NCI-H2107 (cell line): ENCODE results near the gene CYCS.

Source experiments
- DNase-seq: peaks from one replicate; lab custom pipeline; 2025; lab: John Stamatoyannopoulos, UW

The CYCS gene

GRCh38 chr7:25125137-25125946, at the start of gene CYCS:
TSS of gene CYCS (minus strand) at chr7:25125260. CDS start at chr7:25124119, 1,141 bp downstream.
- peak; percentile 99 for DNase-seq

DNA sequence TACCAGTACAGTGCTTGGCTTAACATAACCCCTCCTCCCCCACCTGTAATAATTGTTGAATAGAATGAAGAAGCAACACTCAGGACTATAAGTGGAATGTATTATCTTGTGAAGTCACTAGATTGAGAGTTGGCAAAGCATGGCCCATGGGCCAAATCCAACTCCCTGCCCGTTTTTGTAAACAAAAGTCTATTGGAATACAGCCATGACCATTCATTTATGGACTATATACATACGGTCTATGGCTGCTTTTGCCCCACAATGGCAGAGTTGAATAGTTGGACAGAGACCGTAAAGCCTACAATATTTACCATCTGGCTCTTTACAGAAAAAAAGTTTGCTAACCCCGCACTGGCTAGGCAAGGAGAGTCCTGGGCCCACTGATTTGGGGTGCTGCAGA, 48.1 kb upstream of the CYCS start:
- DNase-seq, result no peak

GRCh38 chr7:25171516-25171915, 46.5 kb upstream of the CYCS start:
- DNase-seq, result no peak

DNA sequence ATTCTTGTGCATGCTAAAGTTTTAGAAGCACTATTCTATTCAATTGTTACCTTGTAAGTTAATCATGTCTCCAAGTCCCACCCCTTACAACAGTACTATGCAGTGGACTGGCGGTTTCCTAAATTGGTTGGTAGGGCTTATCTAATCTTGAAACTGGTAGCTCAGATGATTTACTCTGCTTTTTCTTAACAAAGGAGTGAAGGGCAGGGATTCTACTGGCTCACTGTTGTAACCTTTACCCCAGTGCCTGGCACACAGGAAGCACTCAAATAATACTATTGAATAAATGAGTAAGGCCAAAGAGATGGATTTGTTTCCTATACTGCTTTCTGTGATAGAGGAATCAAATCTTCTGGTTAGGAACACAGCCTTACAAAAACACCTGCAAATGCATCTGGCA, 46.0 kb upstream of the CYCS start:
- no peak for DNase-seq

- no peak for DNase-seq
Observed at GRCh38 chr7:25169683-25170082, 44.6 kb upstream of the CYCS start.

DNA sequence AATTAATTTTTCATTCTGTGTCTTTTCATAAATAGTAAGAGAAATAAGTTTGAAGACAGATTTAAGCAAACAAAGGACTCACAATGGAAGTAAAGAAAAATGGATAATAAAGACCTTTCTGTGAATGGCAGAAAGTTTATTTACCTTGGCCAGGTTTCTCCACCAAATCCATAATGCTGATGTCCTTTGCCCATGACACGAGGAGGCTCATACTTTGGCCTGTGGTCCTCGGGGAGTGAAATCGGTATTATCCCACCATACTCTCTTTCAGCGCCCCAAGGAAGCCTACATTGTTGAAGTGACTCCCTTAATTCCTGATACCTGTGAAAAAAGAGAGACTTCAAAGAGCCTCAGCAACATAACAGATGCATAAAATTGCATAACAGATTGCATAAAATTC, 43.1 kb upstream of the CYCS start:
- no peak for DNase-seq

DNA sequence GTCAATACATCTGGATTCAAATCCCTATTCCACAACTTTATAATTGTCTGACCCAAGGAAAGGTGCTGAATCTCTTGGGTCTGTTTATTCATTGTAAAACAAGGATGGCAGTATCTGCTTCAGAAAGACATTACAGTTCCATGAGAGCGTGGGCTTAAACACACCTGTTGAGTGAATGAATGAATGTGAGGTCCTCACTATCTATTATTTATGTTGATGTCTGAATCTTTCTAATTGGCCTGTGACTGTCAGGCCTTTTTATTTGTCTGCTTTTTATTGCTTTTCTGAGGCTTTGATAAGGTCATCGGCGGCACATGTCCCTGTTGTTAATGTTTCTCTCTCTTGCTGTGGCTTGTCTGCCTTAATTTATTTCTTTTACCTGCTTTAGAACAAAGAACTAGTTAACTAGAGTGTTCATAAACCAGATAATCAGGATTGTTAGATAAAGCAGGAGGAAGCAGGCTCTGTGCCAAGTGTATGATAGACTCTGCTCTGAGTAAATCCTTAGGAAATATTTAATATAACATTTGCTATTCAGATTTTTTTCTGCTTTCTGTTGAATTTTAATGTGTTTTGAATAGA, 42.3 kb upstream of the CYCS start:
- DNase-seq, result no peak

GRCh38 chr7:25159983-25160596, 35.0 kb upstream of the CYCS start:
- peak; percentile 49 for DNase-seq

- no peak for DNase-seq
Observed at GRCh38 chr7:25158966-25159365, 33.9 kb upstream of the CYCS start.

GRCh38 chr7:25151773-25152172, 26.7 kb upstream of the CYCS start:
- no peak for DNase-seq

- no peak for DNase-seq
Observed at GRCh38 chr7:25149836-25150235, 24.8 kb upstream of the CYCS start.

GRCh38 chr7:25148772-25149575, 23.9 kb upstream of the CYCS start:
- DNase-seq, result no peak

GRCh38 chr7:25143763-25144162, 18.7 kb upstream of the CYCS start:
- no peak for DNase-seq

GRCh38 chr7:25139536-25139935, 14.5 kb upstream of the CYCS start:
- no peak for DNase-seq

GRCh38 chr7:25134358-25135010, 9.4 kb upstream of the CYCS start:
- no peak for DNase-seq

- DNase-seq, result no peak
Observed at GRCh38 chr7:25132430-25132829, 7.4 kb upstream of the CYCS start.

DNA sequence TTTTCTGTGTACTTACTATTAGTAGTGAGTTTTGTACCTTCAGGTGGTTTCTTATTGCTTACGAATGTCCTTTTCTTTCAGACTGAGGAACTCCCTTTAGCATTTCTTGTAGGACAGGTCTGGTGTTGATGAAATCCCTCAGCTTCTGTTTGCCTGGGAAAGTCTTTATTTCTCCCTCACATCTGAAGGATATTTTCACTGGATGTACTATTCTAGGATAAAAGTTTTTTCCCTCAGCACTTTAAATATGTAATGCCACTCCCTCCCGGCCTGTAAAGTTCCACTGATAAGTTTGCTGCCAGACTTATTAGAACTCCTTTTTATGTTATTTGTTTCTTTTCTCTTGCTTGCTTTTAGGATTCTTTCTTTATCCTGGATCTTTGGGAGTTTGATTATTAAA, 1.7 kb upstream of the CYCS start:
- DNase-seq, result no peak

DNA sequence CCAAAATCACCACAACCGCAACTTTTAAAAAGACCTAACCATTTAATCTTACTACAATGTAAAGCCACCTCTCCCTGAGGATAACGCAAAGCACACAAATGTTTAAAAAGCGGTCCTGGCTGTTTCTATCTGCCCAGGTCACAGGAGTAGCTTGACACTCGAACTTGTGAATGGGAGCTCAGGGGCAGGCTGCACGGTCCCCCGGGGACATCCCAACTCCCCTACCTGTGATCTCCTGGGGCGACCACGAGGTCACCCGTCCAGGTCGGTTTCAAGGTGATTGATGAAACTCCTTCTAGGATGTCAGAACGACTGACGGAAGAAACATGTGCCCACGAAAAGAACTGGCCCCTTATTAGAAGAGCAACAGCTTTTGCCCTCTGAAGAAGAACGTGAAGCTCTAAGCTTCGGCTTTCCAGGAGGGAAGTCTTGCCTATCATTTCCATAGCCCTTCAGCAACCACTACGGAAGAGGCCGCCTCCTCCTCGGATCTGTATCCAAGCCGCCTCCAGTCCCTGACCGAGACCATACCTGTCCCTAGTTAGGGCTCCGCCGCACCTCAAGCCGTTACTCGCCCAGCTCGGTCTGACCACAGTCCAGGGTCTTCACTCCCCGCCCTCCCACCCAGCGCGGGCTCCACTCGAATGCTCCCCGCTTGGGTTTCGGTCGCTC, 459 bp downstream of the CYCS start:
- DNase-seq, result no peak

DNA sequence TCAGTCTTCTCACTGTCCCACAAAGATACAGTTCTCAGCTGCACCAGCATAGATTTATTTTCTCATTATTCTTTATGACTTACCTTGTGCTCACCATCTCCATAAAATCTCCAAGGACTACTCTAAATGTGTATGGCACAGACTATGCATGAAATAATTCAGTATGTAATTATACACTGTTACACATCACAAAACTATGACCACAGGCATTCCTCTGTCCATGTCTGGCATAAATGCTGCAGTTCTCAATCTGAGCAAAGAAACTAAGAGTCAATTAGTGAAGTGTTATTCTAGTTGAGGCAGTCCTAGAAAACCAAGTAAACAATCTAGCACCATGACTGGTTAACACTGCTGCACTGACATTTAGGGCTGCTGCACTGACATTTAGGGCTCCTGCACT, 2.7 kb downstream of the CYCS start:
- no peak for DNase-seq

DNA sequence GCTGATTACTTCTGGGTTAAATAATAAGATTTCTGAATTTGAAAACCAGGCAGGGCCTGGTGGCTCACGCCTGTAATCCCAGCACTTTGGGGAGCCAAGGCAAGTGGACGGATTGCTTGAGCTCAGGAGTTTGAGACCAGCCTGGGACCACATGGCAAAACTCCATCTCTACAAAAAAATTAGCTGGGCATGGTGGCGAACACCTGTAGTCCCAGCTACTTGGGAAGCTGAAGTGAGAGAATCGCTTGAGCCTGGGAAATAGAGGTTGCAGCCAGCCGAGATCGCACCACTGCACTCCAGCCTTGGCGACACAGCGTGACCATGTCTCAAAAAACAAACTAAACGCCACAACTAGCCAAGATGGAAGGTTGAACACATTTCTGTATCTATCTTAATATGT, 3.5 kb downstream of the CYCS start:
- no peak for DNase-seq

DNA sequence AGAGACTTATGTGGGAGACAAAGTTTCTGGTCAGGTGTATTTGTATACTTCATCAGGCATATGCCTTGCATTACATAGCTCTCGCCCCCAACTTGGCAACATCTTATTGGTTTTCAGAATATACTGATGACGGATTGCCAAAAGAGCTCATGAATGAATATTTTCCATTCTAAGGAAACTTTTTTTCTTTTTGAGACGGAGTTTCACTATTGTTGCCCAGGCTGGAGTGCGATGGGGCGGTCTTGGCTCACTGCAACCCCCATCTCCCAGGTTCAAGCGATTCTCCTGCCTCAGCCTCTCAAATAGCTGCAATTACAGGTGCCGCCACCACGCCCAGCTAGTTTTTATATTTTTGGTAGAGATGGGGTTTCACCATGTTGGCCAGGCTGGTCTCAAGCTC, 6.0 kb downstream of the CYCS start:
- no peak for DNase-seq
